Measurements from ENCODE around the gene NECTIN3.

Gene NECTIN3

GRCh38 chr3:111040959-111041358 lies 30.7 kb upstream of the NECTIN3 start:
- no peak for TF ChIP-seq CTCF (IDR thresholded peaks at IDR 0.05)

- no peak for TF ChIP-seq CTCF (IDR thresholded peaks at IDR 0.05)
Measured at GRCh38 chr3:111045564-111045963, 26.1 kb upstream of the NECTIN3 start.

GRCh38 chr3:111047042-111047441 lies 24.6 kb upstream of the NECTIN3 start:
- TF ChIP-seq CTCF (IDR thresholded peaks at IDR 0.05): no peak

GRCh38 chr3:111047812-111048435 lies 23.7 kb upstream of the NECTIN3 start:
- no peak for TF ChIP-seq CTCF (IDR thresholded peaks at IDR 0.05)

- no peak for TF ChIP-seq CTCF (IDR thresholded peaks at IDR 0.05)
Measured at GRCh38 chr3:111051354-111051753, 20.3 kb upstream of the NECTIN3 start.

GRCh38 chr3:111068574-111068973 lies 3.0 kb upstream of the NECTIN3 start:
- no peak for TF ChIP-seq CTCF (IDR thresholded peaks at IDR 0.05)

GRCh38 chr3:111069974-111070771 lies 1.4 kb upstream of the NECTIN3 start:
- no peak for TF ChIP-seq CTCF (IDR thresholded peaks at IDR 0.05)
